GM18519 (cell line): Measurements from ENCODE around the gene LPAR4.
"Not testable (repeated sequence)": the region's sequence is repeated elsewhere in the genome, so short reads cannot be mapped to it uniquely, and the experiment has no call there.

Source experiments
- ATAC-seq: cut with Tn5 transposase; IDR thresholded peaks from one replicate; pipeline ENCODE4 v1.9.1; 2021; ENCODE audit warnings: mild to moderate bottlenecking, moderate library complexity; ENCODE audit not compliant: unreplicated experiment, low FRiP score

Gene LPAR4

GRCh38 chrX:78747489-78747888 lies at the start of gene LPAR4:
Gene LPAR4, plus strand, starts transcription at chrX:78747720. Its CDS starts 7,150 bp downstream, at chrX:78754870.
- ATAC-seq, result no peak

GRCh38 chrX:78706071-78706470 lies 41.4 kb upstream of the LPAR4 start:
- ATAC-seq, result no peak

- no peak for ATAC-seq
Measured at GRCh38 chrX:78708262-78708661, 39.3 kb upstream of the LPAR4 start.

- ATAC-seq, result no peak
Measured at GRCh38 chrX:78708816-78709215, 38.7 kb upstream of the LPAR4 start.

- ATAC-seq, result no peak
Measured at GRCh38 chrX:78710171-78710570, 37.3 kb upstream of the LPAR4 start.

GRCh38 chrX:78712336-78712735 lies 35.2 kb upstream of the LPAR4 start:
- ATAC-seq, result no peak

GRCh38 chrX:78725287-78725686 lies 22.2 kb upstream of the LPAR4 start:
- no peak for ATAC-seq

GRCh38 chrX:78746496-78746895 lies 1.0 kb upstream of the LPAR4 start:
- ATAC-seq, result no peak

GRCh38 chrX:78747971-78748370 lies 451 bp downstream of the LPAR4 start:
- ATAC-seq, result no peak

GRCh38 chrX:78748846-78749245 lies 1.3 kb downstream of the LPAR4 start:
- no peak for ATAC-seq

- no peak for ATAC-seq
Measured at GRCh38 chrX:78753571-78753970, 6.1 kb downstream of the LPAR4 start.

GRCh38 chrX:78754917-78755316 lies 7.4 kb downstream of the LPAR4 start:
- peak; percentile 91 for ATAC-seq

GRCh38 chrX:78759081-78759480 lies 11.6 kb downstream of the LPAR4 start:
- ATAC-seq, result no peak

- no peak for ATAC-seq
Measured at GRCh38 chrX:78769101-78769755, 21.7 kb downstream of the LPAR4 start.

- ATAC-seq, result no peak
Measured at GRCh38 chrX:78769946-78770345, 22.4 kb downstream of the LPAR4 start.

GRCh38 chrX:78796916-78797315 lies 49.4 kb downstream of the LPAR4 start:
- ATAC-seq, result no peak

GRCh38 chrX:78800114-78800513 lies 52.6 kb downstream of the LPAR4 start:
- ATAC-seq, result no peak

- ATAC-seq, result no peak
Measured at GRCh38 chrX:78800694-78801093, 53.2 kb downstream of the LPAR4 start.

- ATAC-seq, result no peak
Measured at GRCh38 chrX:78801522-78801921, 54.0 kb downstream of the LPAR4 start.

- ATAC-seq, result not testable (repeated sequence)
Measured at GRCh38 chrX:78802526-78802925, 55.0 kb downstream of the LPAR4 start.
